K562 (cell line): ENCODE measurements around the gene PPAT. TPM values are rescaled to one million over a fixed set of nuclear protein-coding genes. Genes with fewer than 3 reads are reported as not detected.
A peak's percentile ranks its signal among the peaks of the same experiment; 100 is the strongest.

Experiments used
- ASH1L ChIP-seq: fragments of 450-650 bp; IDR thresholded peaks from 2 replicates; pipeline ENCODE4 v1.6.1; 2018; ENCODE audit warnings: borderline replicate concordance, mild to moderate bottlenecking, low read depth; ENCODE audit not compliant: partially characterized antibody
- CEBPB ChIP-seq: fragments of 450-650 bp; IDR thresholded peaks from 2 replicates; pipeline ENCODE4 v1.6.1; 2016; ENCODE audit warnings: missing genetic modification characterization, missing compliant biosample characterization
- DDX20 ChIP-seq: fragments of 450-650 bp; IDR thresholded peaks from 2 replicates; pipeline ENCODE4 v1.6.1; 2016; ENCODE audit warnings: missing genetic modification characterization, low read depth, mild to moderate bottlenecking, missing compliant biosample characterization, moderate library complexity
- EWSR1 ChIP-seq: fragments of 450-650 bp; IDR thresholded peaks from 2 replicates; pipeline ENCODE4 v1.6.1; 2018; ENCODE audit warnings: borderline replicate concordance, mild to moderate bottlenecking, low read depth, moderate library complexity; ENCODE audit not compliant: partially characterized antibody
- GATAD2A ChIP-seq: fragments of 450-650 bp; IDR thresholded peaks from 2 replicates; pipeline ENCODE4 v1.6.1; 2017
- GTF2A2 ChIP-seq: IDR thresholded peaks from 2 replicates; pipeline ENCODE4 v1.6.1; 2016; ENCODE audit warnings: mild to moderate bottlenecking, missing genetic modification characterization, missing compliant biosample characterization
- HDAC8 ChIP-seq: fragments of 450-650 bp; IDR thresholded peaks from 2 replicates; pipeline ENCODE4 v1.6.1; 2016; ENCODE audit warnings: mild to moderate bottlenecking, missing genetic modification characterization, moderate library complexity, missing compliant biosample characterization
- NCOA4 ChIP-seq: fragments of 450-650 bp; IDR thresholded peaks from 2 replicates; pipeline ENCODE4 v1.6.1; 2018; ENCODE audit warnings: mild to moderate bottlenecking; ENCODE audit not compliant: partially characterized antibody
- PHB ChIP-seq: fragments of 250-450 bp; sonication (Bioruptor Pico); IDR thresholded peaks from 2 replicates; pipeline ENCODE4 v1.5.0; 2021
- SRSF7 ChIP-seq: fragments of 200-400 bp; formaldehyde crosslinking; optimal IDR thresholded peaks from 2 replicates; pipeline ENCODE3; 2017; ENCODE audit warnings: mild to moderate bottlenecking, low read depth, low read length
- TAF15 ChIP-seq: fragments of 200-400 bp; formaldehyde crosslinking; IDR thresholded peaks from 2 replicates; pipeline ENCODE4 v1.6.1; 2017; ENCODE audit warnings: mild to moderate bottlenecking, low read depth, low read length, moderate library complexity
- TAF7 ChIP-seq: fragments of 450-650 bp; IDR thresholded peaks from 2 replicates; pipeline ENCODE4 v1.6.1; 2016; ENCODE audit warnings: missing genetic modification characterization, missing compliant biosample characterization
- ZNF830 ChIP-seq: fragments of 250-450 bp; sonication (Bioruptor Pico); IDR thresholded peaks from 2 replicates; pipeline ENCODE4 v1.5.0; 2021; ENCODE audit warnings: mild to moderate bottlenecking
- polyA plus RNA-seq, 8 experiments: library from polyadenylated mRNA; depleted of rRNA in 4 of 8; stranded (reverse) in 5 of 8; unstranded in 3 of 8; fragments of >200 nt; fragmentation: Nextera tagmentation in 2 of 8; fragmentation: Illumina TruSeq in 1 of 8; extraction: Ambion mirVana in 2 of 8; extraction: Trizol in 1 of 8; gene quantifications; 2 replicates each; pipeline versions ENCODE4 v1.2.1 to v1.2.3, GENCODE V29; 2011 to 2014; ENCODE audit warnings: inconsistent platforms in 1 of 8, missing spikeins in 1 of 8
- total RNA-seq, 7 experiments: library from RNA; depleted of rRNA in 6 of 7; stranded (reverse); fragments of >200 nt in 6 of 7; fragmentation: Illumina TruSeq in 2 of 7; extraction: Trizol in 2 of 7; gene quantifications; 2 replicates each; pipeline versions ENCODE4 v1.2.1 to v1.2.3, GENCODE V29; 2011 to 2021; ENCODE audit warnings: low replicate concordance in 1 of 7
- TF ChIP-seq, protein P1 (sequence below), 2 experiments: fragments of 450-650 bp in 1 of 2; sonication (generic) in 1 of 2; formaldehyde crosslinking in 1 of 2; IDR thresholded peaks in 1 of 2; conservative IDR thresholded peaks in 1 of 2; 2 replicates each; pipeline versions ENCODE4 v1.6.1 to v1.8.1; 2016 to 2023; ENCODE audit warnings: mild to moderate bottlenecking in 2 of 2, moderate library complexity in 2 of 2, inconsistent platforms in 1 of 2, missing genetic modification reagents in 1 of 2
- TF ChIP-seq, protein P2 (sequence below): sonication (generic); formaldehyde crosslinking; IDR thresholded peaks from 2 replicates; pipeline ENCODE4 v1.8.0; 2022; ENCODE audit warnings: mild to moderate bottlenecking, missing genetic modification reagents
- TF ChIP-seq, protein P3 (sequence below): IDR thresholded peaks from 3 replicates; pipeline ENCODE4 v1.6.1; 2011; ENCODE audit warnings: borderline replicate concordance, mild to moderate bottlenecking; ENCODE audit not compliant: insufficient read length, insufficient read depth
- TF ChIP-seq, protein P4 (sequence below): fragments of 250-450 bp; sonication (Bioruptor Pico); IDR thresholded peaks from 2 replicates; pipeline ENCODE4 v1.5.1; 2021; ENCODE audit warnings: mild to moderate bottlenecking
- TF ChIP-seq, protein P5 (sequence below): sonication (generic); formaldehyde crosslinking; IDR thresholded peaks from 2 replicates; pipeline ENCODE4 v1.8.0; 2023; ENCODE audit warnings: mild to moderate bottlenecking, missing genetic modification reagents

Gene PPAT
- total and polyA plus RNA-seq, 9 of the 15 experiments (the other 6 are each of a cell fraction or from before 2014, with no cell fraction given), result 36.2 to 75.8 (median 55.5) TPM

DNA sequence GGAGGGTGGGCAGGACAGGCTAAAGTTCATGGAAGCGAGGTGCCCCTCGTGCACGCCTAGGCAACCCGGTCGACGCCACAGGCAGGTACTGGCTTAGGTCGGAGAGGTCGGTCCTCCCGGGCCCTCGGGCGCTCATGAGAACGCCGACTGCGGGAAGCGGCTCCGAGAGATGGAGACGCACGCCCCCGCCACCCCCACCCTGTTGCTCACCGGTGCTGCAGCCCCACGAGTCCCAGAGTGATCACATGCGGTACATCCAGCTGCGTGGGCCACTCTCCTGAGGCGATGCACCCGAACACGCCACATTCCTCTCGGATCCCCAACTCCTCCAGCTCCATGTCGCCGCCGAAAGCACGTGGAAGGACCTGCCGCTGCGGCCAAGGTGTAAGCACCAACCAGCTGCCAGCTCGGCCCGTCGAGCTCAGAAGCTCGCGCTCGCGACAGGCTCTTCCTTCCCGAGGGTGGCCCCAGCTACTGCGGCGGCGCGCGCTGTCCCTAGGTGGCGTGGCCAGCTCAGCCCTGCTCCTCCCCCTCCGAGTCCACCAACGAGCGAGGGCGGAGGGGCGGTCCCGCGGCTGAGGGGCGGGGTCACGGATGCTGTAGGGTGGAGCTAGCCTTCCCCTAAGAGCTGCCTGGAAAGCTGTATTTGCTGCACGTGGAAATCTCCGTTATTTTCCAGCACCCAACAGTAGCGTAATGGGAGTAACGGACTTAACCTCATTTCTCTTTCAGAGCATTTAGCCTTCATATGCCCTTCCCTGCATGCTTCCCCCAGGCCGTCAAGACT, at the start of gene PPAT (continued):
- TF ChIP-seq CEBPB, result no peak
- TF ChIP-seq ASH1L, result no peak
- no peak for TF ChIP-seq NCOA4
- no peak for TF ChIP-seq ZNF830 (CRISPR knock-in tag)
- TF ChIP-seq, protein P1, sequence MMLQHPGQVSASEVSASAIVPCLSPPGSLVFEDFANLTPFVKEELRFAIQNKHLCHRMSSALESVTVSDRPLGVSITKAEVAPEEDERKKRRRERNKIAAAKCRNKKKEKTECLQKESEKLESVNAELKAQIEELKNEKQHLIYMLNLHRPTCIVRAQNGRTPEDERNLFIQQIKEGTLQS (IDR thresholded peaks at IDR 0.05), result no peak
- TF ChIP-seq, protein P1 (CRISPR knock-in tag; conservative IDR thresholded peaks at IDR 0.05), result no peak; the same call in 1 of the 2 replicates
- TF ChIP-seq, protein P2, sequence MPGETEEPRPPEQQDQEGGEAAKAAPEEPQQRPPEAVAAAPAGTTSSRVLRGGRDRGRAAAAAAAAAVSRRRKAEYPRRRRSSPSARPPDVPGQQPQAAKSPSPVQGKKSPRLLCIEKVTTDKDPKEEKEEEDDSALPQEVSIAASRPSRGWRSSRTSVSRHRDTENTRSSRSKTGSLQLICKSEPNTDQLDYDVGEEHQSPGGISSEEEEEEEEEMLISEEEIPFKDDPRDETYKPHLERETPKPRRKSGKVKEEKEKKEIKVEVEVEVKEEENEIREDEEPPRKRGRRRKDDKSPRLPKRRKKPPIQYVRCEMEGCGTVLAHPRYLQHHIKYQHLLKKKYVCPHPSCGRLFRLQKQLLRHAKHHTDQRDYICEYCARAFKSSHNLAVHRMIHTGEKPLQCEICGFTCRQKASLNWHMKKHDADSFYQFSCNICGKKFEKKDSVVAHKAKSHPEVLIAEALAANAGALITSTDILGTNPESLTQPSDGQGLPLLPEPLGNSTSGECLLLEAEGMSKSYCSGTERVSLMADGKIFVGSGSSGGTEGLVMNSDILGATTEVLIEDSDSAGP (CRISPR knock-in tag), result no peak
- TF ChIP-seq HDAC8 (tag), result peak; percentile 75; the same call in 1 of the 2 replicates
- no peak for TF ChIP-seq EWSR1
- no peak for TF ChIP-seq GATAD2A
- TF ChIP-seq, protein P3, sequence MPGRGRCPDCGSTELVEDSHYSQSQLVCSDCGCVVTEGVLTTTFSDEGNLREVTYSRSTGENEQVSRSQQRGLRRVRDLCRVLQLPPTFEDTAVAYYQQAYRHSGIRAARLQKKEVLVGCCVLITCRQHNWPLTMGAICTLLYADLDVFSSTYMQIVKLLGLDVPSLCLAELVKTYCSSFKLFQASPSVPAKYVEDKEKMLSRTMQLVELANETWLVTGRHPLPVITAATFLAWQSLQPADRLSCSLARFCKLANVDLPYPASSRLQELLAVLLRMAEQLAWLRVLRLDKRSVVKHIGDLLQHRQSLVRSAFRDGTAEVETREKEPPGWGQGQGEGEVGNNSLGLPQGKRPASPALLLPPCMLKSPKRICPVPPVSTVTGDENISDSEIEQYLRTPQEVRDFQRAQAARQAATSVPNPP, result no peak
- TF ChIP-seq, protein P4, sequence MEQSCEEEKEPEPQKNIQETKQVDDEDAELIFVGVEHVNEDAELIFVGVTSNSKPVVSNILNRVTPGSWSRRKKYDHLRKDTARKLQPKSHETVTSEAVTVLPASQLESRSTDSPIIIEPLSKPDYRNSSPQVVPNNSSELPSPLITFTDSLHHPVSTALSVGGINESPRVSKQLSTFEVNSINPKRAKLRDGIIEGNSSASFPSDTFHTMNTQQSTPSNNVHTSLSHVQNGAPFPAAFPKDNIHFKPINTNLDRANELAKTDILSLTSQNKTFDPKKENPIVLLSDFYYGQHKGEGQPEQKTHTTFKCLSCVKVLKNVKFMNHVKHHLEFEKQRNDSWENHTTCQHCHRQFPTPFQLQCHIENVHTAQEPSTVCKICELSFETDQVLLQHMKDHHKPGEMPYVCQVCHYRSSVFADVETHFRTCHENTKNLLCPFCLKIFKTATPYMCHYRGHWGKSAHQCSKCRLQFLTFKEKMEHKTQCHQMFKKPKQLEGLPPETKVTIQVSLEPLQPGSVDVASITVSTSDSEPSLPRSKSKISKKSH, result no peak
- no peak for TF ChIP-seq DDX20 (tag)
- TF ChIP-seq, protein P5, sequence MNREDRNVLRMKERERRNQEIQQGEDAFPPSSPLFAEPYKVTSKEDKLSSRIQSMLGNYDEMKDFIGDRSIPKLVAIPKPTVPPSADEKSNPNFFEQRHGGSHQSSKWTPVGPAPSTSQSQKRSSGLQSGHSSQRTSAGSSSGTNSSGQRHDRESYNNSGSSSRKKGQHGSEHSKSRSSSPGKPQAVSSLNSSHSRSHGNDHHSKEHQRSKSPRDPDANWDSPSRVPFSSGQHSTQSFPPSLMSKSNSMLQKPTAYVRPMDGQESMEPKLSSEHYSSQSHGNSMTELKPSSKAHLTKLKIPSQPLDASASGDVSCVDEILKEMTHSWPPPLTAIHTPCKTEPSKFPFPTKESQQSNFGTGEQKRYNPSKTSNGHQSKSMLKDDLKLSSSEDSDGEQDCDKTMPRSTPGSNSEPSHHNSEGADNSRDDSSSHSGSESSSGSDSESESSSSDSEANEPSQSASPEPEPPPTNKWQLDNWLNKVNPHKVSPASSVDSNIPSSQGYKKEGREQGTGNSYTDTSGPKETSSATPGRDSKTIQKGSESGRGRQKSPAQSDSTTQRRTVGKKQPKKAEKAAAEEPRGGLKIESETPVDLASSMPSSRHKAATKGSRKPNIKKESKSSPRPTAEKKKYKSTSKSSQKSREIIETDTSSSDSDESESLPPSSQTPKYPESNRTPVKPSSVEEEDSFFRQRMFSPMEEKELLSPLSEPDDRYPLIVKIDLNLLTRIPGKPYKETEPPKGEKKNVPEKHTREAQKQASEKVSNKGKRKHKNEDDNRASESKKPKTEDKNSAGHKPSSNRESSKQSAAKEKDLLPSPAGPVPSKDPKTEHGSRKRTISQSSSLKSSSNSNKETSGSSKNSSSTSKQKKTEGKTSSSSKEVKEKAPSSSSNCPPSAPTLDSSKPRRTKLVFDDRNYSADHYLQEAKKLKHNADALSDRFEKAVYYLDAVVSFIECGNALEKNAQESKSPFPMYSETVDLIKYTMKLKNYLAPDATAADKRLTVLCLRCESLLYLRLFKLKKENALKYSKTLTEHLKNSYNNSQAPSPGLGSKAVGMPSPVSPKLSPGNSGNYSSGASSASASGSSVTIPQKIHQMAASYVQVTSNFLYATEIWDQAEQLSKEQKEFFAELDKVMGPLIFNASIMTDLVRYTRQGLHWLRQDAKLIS, result peak; percentile 78; the same call in 1 of the 2 replicates
- no peak for TF ChIP-seq PHB (CRISPR knock-in tag)
- TF ChIP-seq GTF2A2, result no peak
- peak; percentile 12; the same call in 1 of the 2 replicates for TF ChIP-seq TAF7
- TF ChIP-seq SRSF7, result no peak
- no peak for TF ChIP-seq TAF15
